Ovary (tissue), 3 donors: Measurements from ENCODE around the gene CHL1.

ENCODE experiments used
- POLR2A ChIP-seq: fragments of 450-650 bp; IDR thresholded peaks from one replicate; pipeline ENCODE4 v1.6.1; 2017; ENCODE audit warnings: antibody characterized with exemption, mild to moderate bottlenecking, moderate library complexity
- TF ChIP-seq, protein P1 (sequence below), 3 donors: fragments of 450-650 bp in 2 of 3; fragments of 200-600 bp in 1 of 3; IDR thresholded peaks; one replicate each; pipeline versions ENCODE4 v1.5.1 to v1.8.0; 2016 to 2022; ENCODE audit warnings: antibody characterized with exemption in 3 of 3, mild to moderate bottlenecking in 1 of 3
- donor health status: DM: no; HTN: no; CAD: no.

DNA sequence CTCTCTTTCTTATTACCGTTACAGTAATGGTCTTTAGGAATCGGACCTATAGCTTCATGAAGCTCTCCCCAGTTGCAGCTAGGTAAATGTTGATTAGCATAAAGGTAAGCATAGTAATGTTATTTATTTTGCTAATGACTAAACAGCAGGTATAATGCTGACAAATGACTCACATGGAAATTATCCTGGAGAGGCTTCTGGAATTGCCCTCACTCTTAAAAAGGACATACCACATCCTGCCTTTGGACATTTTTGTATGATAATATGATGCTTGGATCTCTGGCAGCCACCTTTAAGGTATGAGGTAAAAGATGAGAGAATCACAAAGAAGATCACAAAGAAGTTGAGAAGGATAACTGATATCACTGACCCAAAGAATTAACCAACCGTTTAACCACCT is 238.6 kb downstream of the CHL1 start:
- TF ChIP-seq, protein P1, sequence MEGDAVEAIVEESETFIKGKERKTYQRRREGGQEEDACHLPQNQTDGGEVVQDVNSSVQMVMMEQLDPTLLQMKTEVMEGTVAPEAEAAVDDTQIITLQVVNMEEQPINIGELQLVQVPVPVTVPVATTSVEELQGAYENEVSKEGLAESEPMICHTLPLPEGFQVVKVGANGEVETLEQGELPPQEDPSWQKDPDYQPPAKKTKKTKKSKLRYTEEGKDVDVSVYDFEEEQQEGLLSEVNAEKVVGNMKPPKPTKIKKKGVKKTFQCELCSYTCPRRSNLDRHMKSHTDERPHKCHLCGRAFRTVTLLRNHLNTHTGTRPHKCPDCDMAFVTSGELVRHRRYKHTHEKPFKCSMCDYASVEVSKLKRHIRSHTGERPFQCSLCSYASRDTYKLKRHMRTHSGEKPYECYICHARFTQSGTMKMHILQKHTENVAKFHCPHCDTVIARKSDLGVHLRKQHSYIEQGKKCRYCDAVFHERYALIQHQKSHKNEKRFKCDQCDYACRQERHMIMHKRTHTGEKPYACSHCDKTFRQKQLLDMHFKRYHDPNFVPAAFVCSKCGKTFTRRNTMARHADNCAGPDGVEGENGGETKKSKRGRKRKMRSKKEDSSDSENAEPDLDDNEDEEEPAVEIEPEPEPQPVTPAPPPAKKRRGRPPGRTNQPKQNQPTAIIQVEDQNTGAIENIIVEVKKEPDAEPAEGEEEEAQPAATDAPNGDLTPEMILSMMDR (IDR thresholded peaks at IDR 0.05) = no peak
- no peak for TF ChIP-seq POLR2A
